Keratinocyte (primary cell): ENCODE data around the gene UBXN6.

Experiments used
- CTCF ChIP-seq, 3 experiments: IDR thresholded peaks in 1 of 3; conservative IDR thresholded peaks in 1 of 3; optimal IDR thresholded peaks in 1 of 3; 2 replicates in 2 of 3; 3 replicates in 1 of 3; pipeline versions ENCODE3 to v1.5.1; 2011; ENCODE audit warnings: low read length in 3 of 3, mild to moderate bottlenecking in 3 of 3, moderate library complexity in 2 of 3, control low read depth in 1 of 3, inconsistent platforms in 1 of 3; ENCODE audit not compliant: insufficient read depth in 2 of 3; ENCODE audit errors: extremely low read depth in 1 of 3
- EZH2 ChIP-seq: IDR thresholded peaks from one replicate; pipeline ENCODE4 v1.6.1; 2012; ENCODE audit warnings: inconsistent platforms, mild to moderate bottlenecking, low read length, moderate library complexity

- TF ChIP-seq EZH2 (no peak), CTCF (optimal IDR thresholded peaks at IDR 0.05 in 1 of 3, IDR thresholded peaks at IDR 0.05 in 1 of 3, conservative IDR thresholded peaks at IDR 0.05 in 1 of 3; ENCODE audit: extremely low read depth in 1 of 3, insufficient read depth in 2 of 3, low read length in 3 of 3) (no peak)
Observed at GRCh38 chr19:4452230-4452990, 5.2 kb downstream of the UBXN6 start.
